BJ (cell line): Measurements from ENCODE around the gene COL4A4. TPM values are rescaled to one million over a fixed set of nuclear protein-coding genes. Genes with fewer than 3 reads are reported as not detected.

Source experiments
- CTCF ChIA-PET: fragments of 350-600 bp; formaldehyde crosslinking; extraction: SDS; loops from one replicate; lab custom pipeline; 2021; ENCODE audit warnings: antibody characterized with exemption, inconsistent platforms; lab: Yijun Ruan, JAX
- POLR2A ChIA-PET: fragments of 300-600 bp; sonication (Branson Sonifier 250); formaldehyde crosslinking; extraction: SDS; loops from one replicate; lab custom pipeline; 2021; ENCODE audit warnings: antibody characterized with exemption; lab: Charles Lee
- DNase-seq: peaks from one replicate; pipeline ENCODE4 v3.0.0-alpha.2; 2011; ENCODE audit warnings: low read depth
- H3K27me3 ChIP-seq: 2 replicates; pipeline ENCODE4 v1.6.0; 2011; ENCODE audit warnings: low read length; ENCODE audit not compliant: control insufficient read depth, insufficient read depth
- H3K36me3 ChIP-seq: 2 replicates; pipeline ENCODE4 v1.5.1; 2011; ENCODE audit warnings: low read length; ENCODE audit not compliant: control insufficient read depth, insufficient read depth
- H3K4me3 ChIP-seq: 2 replicates; pipeline ENCODE4 v1.5.1; 2011; ENCODE audit warnings: low read depth, mild to moderate bottlenecking, control low read depth, low read length
- polyA plus RNA-seq: library from polyadenylated mRNA; depleted of rRNA; stranded (reverse); fragments of >200 nt; gene quantifications from 2 replicates; pipeline ENCODE4 v1.2.3, GENCODE V29; 2011
- TF ChIP-seq, protein P1 (sequence below): IDR thresholded peaks from 2 replicates; pipeline ENCODE4 v1.5.1; 2011; ENCODE audit warnings: low read depth, mild to moderate bottlenecking, control low read depth, inconsistent platforms, low read length, moderate library complexity; ENCODE audit not compliant: insufficient read depth

The COL4A4 gene
- polyA plus RNA-seq, 1 experiment: 0.36 TPM

DNA sequence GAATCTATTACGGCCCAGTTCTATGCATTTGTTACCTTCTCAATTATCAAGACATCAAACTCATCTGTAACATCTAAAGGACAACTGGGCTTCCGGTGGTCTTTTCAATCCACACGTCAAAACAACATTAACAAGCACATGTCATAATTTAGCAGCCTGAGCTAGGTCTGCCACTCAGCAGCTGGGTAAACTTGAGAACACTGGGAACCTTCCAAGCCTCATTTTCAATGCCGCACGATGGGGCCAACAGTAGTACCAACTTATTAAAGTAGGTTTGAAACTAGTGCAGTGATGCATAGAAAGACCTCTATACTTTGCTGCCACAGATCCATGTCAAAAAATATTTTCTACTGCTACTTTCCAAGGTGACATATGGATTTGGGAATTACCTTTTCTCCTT lies 60.4 kb downstream of the COL4A4 start:
- H3K27me3 ChIP-seq: no peaks in the 10 kb centered on the region
- CTCF ChIA-PET: no interaction called here

DNA sequence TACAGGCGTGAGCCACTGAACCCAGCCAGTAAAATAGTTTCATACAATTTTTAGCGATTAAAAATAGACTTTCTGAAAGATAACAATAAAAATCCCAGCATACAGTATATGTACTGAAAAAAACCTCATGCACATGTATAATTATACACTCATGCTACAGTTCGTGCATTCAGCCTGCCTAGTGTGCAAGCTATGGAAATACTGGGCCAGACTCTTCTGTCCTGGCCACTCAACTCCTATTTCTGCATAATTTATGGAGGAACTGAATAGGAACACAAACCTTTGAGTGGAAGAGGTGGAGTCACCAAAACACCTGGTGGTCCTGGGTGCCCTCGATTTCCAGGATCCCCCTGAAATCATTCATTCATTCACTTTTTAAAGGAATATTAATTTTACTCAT lies 64.7 kb downstream of the COL4A4 start:
- CTCF ChIA-PET: interaction anchor here (0.8 kb wide), 1 partner anchor 61 kb away, joined by 3 read pairs; no protein-coding TSS in a partner anchor
- POLR2A ChIA-PET: no interaction called here
- no peaks in the 10 kb centered on the region for H3K36me3 ChIP-seq
- TF ChIP-seq, protein P1, sequence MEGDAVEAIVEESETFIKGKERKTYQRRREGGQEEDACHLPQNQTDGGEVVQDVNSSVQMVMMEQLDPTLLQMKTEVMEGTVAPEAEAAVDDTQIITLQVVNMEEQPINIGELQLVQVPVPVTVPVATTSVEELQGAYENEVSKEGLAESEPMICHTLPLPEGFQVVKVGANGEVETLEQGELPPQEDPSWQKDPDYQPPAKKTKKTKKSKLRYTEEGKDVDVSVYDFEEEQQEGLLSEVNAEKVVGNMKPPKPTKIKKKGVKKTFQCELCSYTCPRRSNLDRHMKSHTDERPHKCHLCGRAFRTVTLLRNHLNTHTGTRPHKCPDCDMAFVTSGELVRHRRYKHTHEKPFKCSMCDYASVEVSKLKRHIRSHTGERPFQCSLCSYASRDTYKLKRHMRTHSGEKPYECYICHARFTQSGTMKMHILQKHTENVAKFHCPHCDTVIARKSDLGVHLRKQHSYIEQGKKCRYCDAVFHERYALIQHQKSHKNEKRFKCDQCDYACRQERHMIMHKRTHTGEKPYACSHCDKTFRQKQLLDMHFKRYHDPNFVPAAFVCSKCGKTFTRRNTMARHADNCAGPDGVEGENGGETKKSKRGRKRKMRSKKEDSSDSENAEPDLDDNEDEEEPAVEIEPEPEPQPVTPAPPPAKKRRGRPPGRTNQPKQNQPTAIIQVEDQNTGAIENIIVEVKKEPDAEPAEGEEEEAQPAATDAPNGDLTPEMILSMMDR: no peak
- no peak for DNase-seq
- H3K4me3 ChIP-seq: no peak overlapping the region
- H3K27me3 ChIP-seq: no peaks in the 10 kb centered on the region

More for the DNA sequence above, 60.4 kb downstream of the COL4A4 start:
- POLR2A ChIA-PET: no interaction called here
- DNase-seq: no peak
- no peaks in the 10 kb centered on the region for H3K36me3 ChIP-seq
- H3K4me3 ChIP-seq: no peak overlapping the region
- TF ChIP-seq, protein P1: no peak

DNA sequence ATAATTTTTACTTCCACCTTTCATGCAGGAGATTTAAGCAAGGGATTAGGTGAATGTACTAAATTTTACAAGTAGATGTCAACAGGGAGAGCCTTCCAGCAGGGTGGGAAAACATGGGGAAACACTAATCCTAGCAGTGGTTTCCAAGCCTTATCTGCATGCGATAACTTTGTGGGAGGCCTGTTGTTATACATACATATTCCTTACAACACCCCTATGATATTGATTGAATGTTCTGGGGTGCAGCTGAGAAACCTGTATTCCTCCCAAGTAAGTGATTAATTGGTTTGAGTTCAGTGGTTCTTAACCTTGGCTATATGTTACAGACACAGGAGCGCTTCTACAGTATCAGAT lies 65.9 kb downstream of the COL4A4 start:
- ChIA-PET POLR2A (no interaction called here), CTCF (no interaction called here)
- Histone ChIP-seq H3K4me3 (no peak overlapping the region), H3K27me3 (no peaks in the 10 kb centered on the region), H3K36me3 (no peaks in the 10 kb centered on the region)
- no peak for DNase-seq
- TF ChIP-seq, protein P1: no peak

DNA sequence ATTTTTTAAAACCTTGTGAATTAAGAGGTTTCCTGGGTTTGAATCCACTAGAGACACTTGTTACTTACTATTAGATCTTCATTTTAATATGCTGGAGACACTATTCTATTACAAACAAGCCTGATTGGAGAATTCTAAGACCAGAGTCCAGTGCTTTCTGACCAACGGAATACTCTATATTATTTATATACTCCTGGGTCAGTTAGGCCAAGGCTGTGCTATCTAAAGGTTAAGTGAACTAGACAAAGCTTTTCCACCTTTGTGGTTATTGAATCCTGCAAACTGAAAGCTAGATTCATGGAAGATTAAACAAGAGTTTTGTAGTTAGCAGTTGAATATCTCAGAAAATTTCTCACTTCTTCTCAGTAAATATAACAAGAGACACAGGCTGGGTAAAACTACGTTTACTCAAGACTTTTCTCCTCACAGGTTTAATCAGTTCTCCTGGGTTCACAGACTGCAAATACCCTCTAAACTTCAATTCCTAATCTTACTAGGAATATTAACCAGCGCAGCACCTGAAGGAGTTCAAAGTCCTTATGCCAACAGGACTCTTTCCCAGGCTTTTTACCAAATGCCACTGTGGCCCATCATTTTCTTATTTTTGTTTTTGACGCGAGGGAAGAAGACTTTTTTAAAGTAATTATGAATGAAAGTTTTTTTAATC lies 66.4 kb downstream of the COL4A4 start:
- Histone ChIP-seq H3K36me3 (no peaks in the 10 kb centered on the region), H3K27me3 (no peaks in the 10 kb centered on the region), H3K4me3 (no peak overlapping the region)
- CTCF ChIA-PET: interaction anchor here (1.0 to 1.3 kb wide), 2 partner anchors 9 to 295 kb away, joined by 4 to 6 read pairs; no protein-coding TSS in a partner anchor
- DNase-seq: no peak
- TF ChIP-seq, protein P1: no peak
- POLR2A ChIA-PET: no interaction called here

DNA sequence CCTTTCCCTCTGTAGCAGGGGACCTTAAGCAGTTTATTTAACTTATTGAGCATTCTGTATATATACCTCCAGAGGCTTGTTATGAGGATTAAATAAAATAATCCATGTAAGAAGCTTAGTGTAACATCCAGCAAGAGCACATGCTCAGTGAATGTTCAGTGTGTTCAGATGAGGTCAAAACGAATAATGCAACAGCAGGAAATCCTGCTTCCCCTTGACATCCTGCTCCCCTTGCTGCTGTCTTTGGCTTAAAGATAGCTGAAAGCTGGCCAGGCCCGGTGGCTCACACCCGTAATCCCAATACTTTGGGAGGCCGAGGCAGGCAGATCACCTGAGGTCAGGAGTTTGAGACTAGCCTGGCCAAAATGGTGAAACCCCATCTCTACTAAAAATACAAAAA lies 68.7 kb downstream of the COL4A4 start:
- CTCF ChIA-PET: interaction anchor here (0.8 to 1.6 kb wide), 3 partner anchors 12 to 1430 kb away, joined by 3 to 6 read pairs (median 6); no protein-coding TSS in a partner anchor
- H3K36me3 ChIP-seq: no peaks in the 10 kb centered on the region
- POLR2A ChIA-PET: no interaction called here
- TF ChIP-seq, protein P1: no peak
- no peaks in the 10 kb centered on the region for H3K27me3 ChIP-seq
- DNase-seq: no peak
- no peak overlapping the region for H3K4me3 ChIP-seq
